HepG2 (cell line): ENCODE data around the gene CCDC7. TPM values are rescaled to one million over a fixed set of nuclear protein-coding genes. Genes with fewer than 3 reads are reported as not detected.
A peak's percentile ranks its signal among the peaks of the same experiment; 100 is the strongest.

Experiments used
- ATAC-seq: fragments of 200-7000 bp; cut with Tn5 transposase; 3 replicates; pipeline ENCODE4 v1.9.1; 2020; ENCODE audit warnings: mild to moderate bottlenecking, moderate library complexity
- BruUV-seq: library from RNA; stranded (reverse); fragments of 400-500 nt; replicated peaks from 2 replicates; lab custom pipeline; 2021; lab: Mats Ljungman, UMichigan
- CTCF ChIA-PET: fragments of 300-600 bp; formaldehyde crosslinking; extraction: SDS; loops from one replicate; lab custom pipeline; 2021; ENCODE audit warnings: low total read pairs, inconsistent platforms, low intra/inter-chr PET ratio; lab: Yijun Ruan, JAX
- POLR2A ChIA-PET: fragments of 350-600 bp; sonication (Branson Sonifier 250); formaldehyde crosslinking; loops from one replicate; lab custom pipeline; 2020; ENCODE audit warnings: antibody characterized with exemption, inconsistent platforms; lab: Yijun Ruan, JAX
- DNase-seq: peaks from one replicate; pipeline ENCODE4 v3.0.0-alpha.2; 2015; ENCODE audit warnings: low spot score
- FAIRE-seq: peaks from 3 replicates; lab custom pipeline; 2011; peaks lifted over from hg19 to GRCh38; lab: Jason Lieb, UNC
- H2AFZ ChIP-seq: one replicate; pipeline ENCODE4 v1.6.1; 2011; ENCODE audit warnings: low read length, inconsistent platforms
- H3K27ac ChIP-seq: fragments of 300-600 bp; 3 replicates; pipeline ENCODE4 v1.8.0; 2011; ENCODE audit warnings: mixed run types, mild to moderate bottlenecking, mixed read lengths, low read length, inconsistent platforms; ENCODE audit not compliant: insufficient read depth; ENCODE audit errors: extremely low read length
- H3K27me3 ChIP-seq, 2 experiments: fragments of 200-600 bp in 1 of 2; 2 replicates in 1 of 2; 3 replicates in 1 of 2; pipeline versions ENCODE4 v1.6.0 to v1.8.0; 2011; ENCODE audit warnings: low read length in 2 of 2, mild to moderate bottlenecking in 2 of 2, moderate library complexity in 2 of 2, inconsistent platforms in 1 of 2; ENCODE audit not compliant: insufficient read depth in 2 of 2, control insufficient read depth in 1 of 2
- H3K36me3 ChIP-seq, 2 experiments: fragments of 200-600 bp in 1 of 2; replicated peaks in 1 of 2; 2 replicates in 1 of 2; 3 replicates in 1 of 2; pipeline versions ENCODE4 v1.5.1 to v1.8.0; 2011; ENCODE audit warnings: low read length in 2 of 2, inconsistent platforms in 1 of 2; ENCODE audit not compliant: insufficient read depth in 2 of 2, control insufficient read depth in 1 of 2
- H3K4me1 ChIP-seq: 2 replicates; pipeline ENCODE4 v1.5.1; 2012; ENCODE audit warnings: low read length, inconsistent platforms; ENCODE audit not compliant: insufficient read depth
- H3K4me2 ChIP-seq: 2 replicates; pipeline ENCODE4 v1.6.0; 2011; ENCODE audit warnings: low read depth, low read length, inconsistent platforms
- H3K4me3 ChIP-seq, 3 experiments: fragments of 200-600 bp in 1 of 3; sonication (generic), shearing (Covaris generic) in 1 of 3; replicated peaks in 1 of 3; 2 replicates each; pipeline ENCODE4 v1.5.1; 2011 to 2016; ENCODE audit warnings: low read length in 3 of 3, inconsistent platforms in 2 of 3, low read depth in 2 of 3, mild to moderate bottlenecking in 2 of 3, control low read depth in 1 of 3, mixed read lengths in 1 of 3; ENCODE audit not compliant: insufficient read depth in 1 of 3
- H3K79me2 ChIP-seq: one replicate; pipeline ENCODE4 v1.6.1; 2011; ENCODE audit warnings: low read length, inconsistent platforms; ENCODE audit not compliant: insufficient read depth
- H3K9ac ChIP-seq: 2 replicates; pipeline ENCODE4 v1.6.0; 2011; ENCODE audit warnings: mild to moderate bottlenecking, low read depth, low read length, inconsistent platforms; ENCODE audit not compliant: insufficient read depth
- H3K9me3 ChIP-seq: 2 replicates; pipeline ENCODE4 v1.5.1; 2012; ENCODE audit warnings: mild to moderate bottlenecking, low read length
- H4K20me1 ChIP-seq: 2 replicates; pipeline ENCODE4 v1.6.0; 2011; ENCODE audit warnings: inconsistent platforms, mild to moderate bottlenecking, low read length, moderate library complexity; ENCODE audit not compliant: insufficient read depth
- BCL3 ChIP-seq: sonication (generic); formaldehyde crosslinking; IDR thresholded peaks from 2 replicates; pipeline ENCODE4 v1.5.1; 2020; ENCODE audit warnings: mild to moderate bottlenecking, missing genetic modification reagents, moderate library complexity
- GLMP ChIP-seq: sonication (generic); formaldehyde crosslinking; IDR thresholded peaks from 2 replicates; pipeline ENCODE4 v1.9.0; 2021; ENCODE audit warnings: missing genetic modification reagents, mild to moderate bottlenecking, borderline replicate concordance
- HIVEP1 ChIP-seq: sonication (generic); formaldehyde crosslinking; IDR thresholded peaks from 2 replicates; pipeline ENCODE4 v1.4.0; 2020; ENCODE audit warnings: mild to moderate bottlenecking, missing genetic modification reagents
- POLR2G ChIP-seq: fragments of 200-400 bp; formaldehyde crosslinking; IDR thresholded peaks from 2 replicates; pipeline ENCODE4 v1.6.1; 2018; ENCODE audit warnings: mild to moderate bottlenecking, low read depth, low read length, moderate library complexity
- RAD21 ChIP-seq: fragments of 450-650 bp; formaldehyde crosslinking; IDR thresholded peaks from 2 replicates; pipeline ENCODE4 v1.5.0; 2020; ENCODE audit warnings: mild to moderate bottlenecking
- RBM22 ChIP-seq: fragments of 200-400 bp; formaldehyde crosslinking; optimal IDR thresholded peaks from 2 replicates; pipeline ENCODE3; 2017; ENCODE audit warnings: mild to moderate bottlenecking, low read length, moderate library complexity
- RCOR2 ChIP-seq: IDR thresholded peaks from 2 replicates; pipeline ENCODE4 v1.6.1; 2016; ENCODE audit warnings: missing biosample characterization, missing genetic modification reagents
- SAFB2 ChIP-seq: sonication (generic); formaldehyde crosslinking; IDR thresholded peaks from 2 replicates; pipeline ENCODE4 v1.5.1; 2020; ENCODE audit warnings: missing genetic modification reagents, low read depth, mild to moderate bottlenecking, borderline replicate concordance
- SRSF1 ChIP-seq: fragments of 200-400 bp; formaldehyde crosslinking; optimal IDR thresholded peaks from 2 replicates; pipeline ENCODE3; 2017; ENCODE audit warnings: mild to moderate bottlenecking, low read depth, low read length, moderate library complexity
- ZNF124 ChIP-seq: sonication (generic); formaldehyde crosslinking; IDR thresholded peaks from 2 replicates; pipeline ENCODE4 v1.4.0; 2020; ENCODE audit warnings: missing genetic modification reagents
- ZNF3 ChIP-seq: IDR thresholded peaks from 2 replicates; pipeline ENCODE4 v1.7.0; 2017; ENCODE audit warnings: inconsistent platforms
- ZNF567 ChIP-seq: sonication (generic); formaldehyde crosslinking; IDR thresholded peaks from 2 replicates; pipeline ENCODE4 v1.8.1; 2023; ENCODE audit warnings: mild to moderate bottlenecking, missing genetic modification reagents, borderline replicate concordance
- ZNF710 ChIP-seq: sonication (generic); formaldehyde crosslinking; IDR thresholded peaks from 2 replicates; pipeline ENCODE4 v1.5.0; 2020; ENCODE audit warnings: mild to moderate bottlenecking, missing genetic modification reagents, borderline replicate concordance
- WGBS: methylation state at CpG from one replicate; pipeline ENCODE4 v1.1.6; 2017; ENCODE audit warnings: low lambda C conversion rate; 5-methylcytosine and 5-hydroxymethylcytosine counted together
- in situ Hi-C: cut with HindIII; loops from 2 replicates; pipeline ENCODE4 v1.10.0; 2017; ENCODE audit warnings: low pct_unique_long_range_greater_than_20kb; ENCODE audit not compliant: extremely low pct_ligation_motif_present
- intact Hi-C: fragments of 100-400 bp; cut with micrococcal nuclease; formaldehyde crosslinking; loops from one replicate; pipeline ENCODE4 v1.10.0; 2022; ENCODE audit not compliant: unreplicated experiment
- polyA plus RNA-seq, 8 experiments: library from polyadenylated mRNA; depleted of rRNA in 3 of 8; stranded (reverse) in 7 of 8; unstranded in 1 of 8; fragments of >200 nt; fragmentation: Illumina TruSeq in 4 of 8; extraction: Trizol in 4 of 8; gene quantifications; 2 replicates each; pipeline versions ENCODE4 v1.2.1 to v1.2.3, GENCODE V29; 2011 to 2016; ENCODE audit warnings: low read depth in 4 of 8, missing spikeins in 1 of 8, mixed read lengths in 1 of 8; ENCODE audit not compliant: insufficient read depth in 1 of 8
- total RNA-seq, 5 experiments: library from RNA; depleted of rRNA; stranded (reverse); fragments of >200 nt; fragmentation: Illumina TruSeq; extraction: Trizol; gene quantifications; 2 replicates each; pipeline ENCODE4 v1.2.3, GENCODE V29; 2016; ENCODE audit warnings: low read depth in 1 of 5

Gene CCDC7
- total and polyA plus RNA-seq, 2 of the 13 experiments (the other 11 are each of a cell fraction or from before 2014, with no cell fraction given) = 0.40 to 1.8 TPM

- Histone ChIP-seq H3K79me2 (no peaks in the 10 kb centered on the region), H3K4me3 (no peak overlapping the region), H2AFZ (no peak overlapping the region), H4K20me1 (no peaks in the 10 kb centered on the region; the same call in 1 of the 2 replicates), H3K4me1 (0 out of 2 replicates have a peak, but pooled peaks cover 7% of the 10 kb centered on the region), H3K4me2 (no peak overlapping the region), H3K9me3 (no peaks in the 10 kb centered on the region), H3K36me3 (peaks cover 6 to 32% of the 10 kb centered on the region in 2 experiments), H3K27ac (no peak overlapping the region), H3K27me3 (no peaks in the 10 kb centered on the region), H3K9ac (no peak overlapping the region)
- in situ Hi-C loops = no loop called here
- DNase-seq = no peak
- no TSS peak for BruUV-seq
- 100% methylated on average over 9 of the region's 9 CpGs for WGBS
- no peak for FAIRE-seq
- ChIA-PET CTCF (no interaction called here), POLR2A (no interaction called here)
- TF ChIP-seq RBM22 (peak; percentile 86), GLMP (CRISPR knock-in tag) (no peak)
- intact Hi-C loops = loop anchor here (10.0 kb wide), 1 partner anchor 53 kb away; the partner anchor contains the start of gene ITGB1
- no peak for ATAC-seq
Measured at GRCh38 chr10:32901815-32902214, 455.9 kb downstream of the CCDC7 start.

GRCh38 chr10:32905466-32905865 is 459.5 kb downstream of the CCDC7 start:
- H3K79me2 ChIP-seq = no peaks in the 10 kb centered on the region
- POLR2A ChIA-PET = no interaction called here
- in situ Hi-C loops = no loop called here
- TF ChIP-seq SAFB2 (CRISPR knock-in tag) (no peak), BCL3 (CRISPR knock-in tag) (no peak), ZNF710 (CRISPR knock-in tag) (no peak), POLR2G (no peak), HIVEP1 (CRISPR knock-in tag) (no peak), RCOR2 (CRISPR knock-in tag) (no peak), SRSF1 (no peak), ZNF3 (CRISPR knock-in tag) (no peak), ZNF567 (CRISPR knock-in tag) (no peak), RAD21 (CRISPR knock-in tag) (no peak), ZNF124 (CRISPR knock-in tag) (no peak)
- TF ChIP-seq, all 625 proteins: peak for 0
- peaks cover 8 to 47% of the 10 kb centered on the region in 2 experiments for H3K36me3 ChIP-seq
- intact Hi-C loops = loop anchor here (10.0 kb wide), 1 partner anchor 49 kb away; the partner anchor contains the start of gene ITGB1
- H3K27ac ChIP-seq = no peak overlapping the region
- CTCF ChIA-PET = no interaction called here
- FAIRE-seq = no peak
- H3K9me3 ChIP-seq = no peaks in the 10 kb centered on the region
- H3K4me1 ChIP-seq = 0 out of 2 replicates have a peak, but pooled peaks cover 7% of the 10 kb centered on the region
- no peak for DNase-seq
- no peaks in the 10 kb centered on the region for H3K27me3 ChIP-seq
- 97% methylated on average over 3 of the region's 3 CpGs for WGBS
- no peak overlapping the region for H2AFZ ChIP-seq
- no peak for ATAC-seq
- no peak overlapping the region for H3K9ac ChIP-seq
- H4K20me1 ChIP-seq = no peaks in the 10 kb centered on the region; the same call in 1 of the 2 replicates
- BruUV-seq = no TSS peak
- no peak overlapping the region for H3K4me2 ChIP-seq
- H3K4me3 ChIP-seq = no peak overlapping the region
